Daoy (cell line): Measurements from ENCODE around the gene IGFL2. TPM values are rescaled to one million over a fixed set of nuclear protein-coding genes. Genes with fewer than 3 reads are reported as not detected.
"Not testable (repeated sequence)": the region's sequence is repeated elsewhere in the genome, so short reads cannot be mapped to it uniquely, and the experiment has no call there.

ENCODE experiments used
- DNase-seq: peaks from one replicate; pipeline ENCODE4 v3.0.0-alpha.2; 2015; ENCODE audit warnings: low read depth
- total RNA-seq: library from RNA; depleted of rRNA; stranded (reverse); fragments of >200 nt; shearing (Covaris generic); gene quantifications from 2 replicates; pipeline ENCODE4 v1.2.3, GENCODE V29; 2014

Gene IGFL2
- total RNA-seq, 1 experiment from 2014 or later = not detected

DNA sequence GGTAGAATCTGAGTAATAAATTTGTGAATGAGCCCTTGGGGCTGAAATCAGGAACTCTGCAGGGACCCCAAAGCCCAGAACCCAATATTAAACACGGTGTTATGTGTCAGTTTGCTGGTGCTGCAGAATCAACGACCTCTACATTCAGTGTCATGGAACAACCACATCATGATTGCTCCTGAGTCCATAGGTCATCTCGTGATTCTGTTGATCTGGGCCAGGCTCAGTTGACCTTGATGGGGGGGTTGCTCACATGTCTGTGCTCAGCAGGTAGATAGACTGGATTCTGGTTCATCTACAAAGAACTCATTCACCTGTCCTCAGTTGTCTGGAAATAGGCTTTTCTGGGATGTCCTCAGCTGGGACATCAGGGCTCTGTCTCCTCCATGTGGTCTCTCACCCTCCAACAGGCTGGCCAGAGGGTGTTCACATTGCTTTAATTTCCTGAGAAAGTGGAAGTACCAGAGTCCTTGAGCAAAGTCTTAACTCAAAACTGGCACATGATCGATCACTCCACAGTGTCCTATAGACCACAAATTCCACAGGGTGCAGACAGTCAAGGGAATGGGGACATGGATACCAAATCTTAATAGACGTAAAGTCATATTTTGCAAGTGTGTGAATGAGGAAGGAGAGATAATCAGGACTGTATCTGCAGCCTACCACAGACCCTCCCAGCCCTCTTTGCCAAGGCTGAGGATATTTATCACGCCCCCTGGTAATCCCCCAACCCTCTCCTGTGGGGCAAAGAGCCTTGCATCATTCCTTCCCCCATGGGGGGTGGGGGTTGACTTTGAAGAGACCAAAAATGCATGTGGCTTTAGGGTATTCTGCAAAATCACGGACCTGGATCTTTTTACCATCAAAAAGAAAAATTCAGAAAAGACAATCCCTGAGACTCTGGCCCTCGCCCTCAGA, 42.2 kb downstream of the IGFL2 start:
- no peak for DNase-seq

GRCh38 chr19:46191356-46191755, 43.3 kb downstream of the IGFL2 start:
- no peak for DNase-seq

GRCh38 chr19:46191972-46192371, 43.9 kb downstream of the IGFL2 start:
- DNase-seq = no peak

GRCh38 chr19:46192626-46192991, 44.6 kb downstream of the IGFL2 start:
- not testable (repeated sequence) for DNase-seq

DNA sequence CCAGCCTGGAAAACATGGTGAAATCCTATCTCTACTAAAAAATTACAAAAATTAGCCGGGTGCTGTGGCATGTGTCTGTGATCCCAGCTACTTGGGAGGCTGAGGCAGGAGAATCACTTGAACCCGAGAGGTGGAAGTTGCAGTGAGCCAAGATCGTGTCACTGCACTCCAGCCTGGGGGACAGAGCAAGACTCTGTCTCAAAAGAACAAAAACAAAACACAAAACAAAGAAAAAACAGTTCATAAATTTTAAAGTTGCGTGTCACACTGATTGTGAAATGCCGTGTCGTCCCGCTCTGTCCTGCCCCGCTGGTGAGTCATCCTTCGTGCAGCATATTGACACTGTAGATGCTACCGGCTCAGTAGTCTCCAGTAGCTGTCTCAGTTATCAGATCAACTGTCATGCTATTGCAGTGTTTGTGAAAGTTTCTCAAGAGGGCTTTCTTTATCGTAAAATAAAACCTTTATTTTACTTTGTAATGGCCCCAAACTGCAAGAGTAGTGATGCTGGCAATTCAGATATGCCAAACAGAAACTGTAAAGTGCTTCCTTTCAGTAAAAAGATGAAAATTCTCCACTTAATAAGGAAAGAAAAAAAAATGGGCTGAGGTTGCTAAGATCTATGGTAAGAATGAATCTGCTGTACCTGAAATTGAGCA, 45.1 kb downstream of the IGFL2 start:
- peak; percentile 78 for DNase-seq

DNA sequence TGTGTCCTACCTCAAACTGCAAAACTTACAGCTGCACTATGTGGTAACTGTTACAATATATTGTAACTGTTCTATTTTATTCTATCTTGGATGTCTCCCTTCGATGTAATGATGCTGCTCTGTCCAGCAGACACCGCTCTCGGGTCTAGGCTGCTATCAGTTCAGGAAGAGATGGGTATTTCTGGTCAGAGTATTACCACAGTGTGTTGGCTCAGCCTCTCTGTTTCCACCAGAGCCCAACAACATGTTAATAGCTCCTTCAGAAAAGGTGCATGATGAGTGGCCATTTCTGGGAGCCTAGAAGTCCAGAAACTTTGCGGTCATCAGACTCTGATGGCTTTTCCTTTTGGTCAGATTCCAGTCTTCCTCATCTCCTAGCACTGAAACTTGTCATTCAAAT, 45.6 kb downstream of the IGFL2 start:
- no peak for DNase-seq

DNA sequence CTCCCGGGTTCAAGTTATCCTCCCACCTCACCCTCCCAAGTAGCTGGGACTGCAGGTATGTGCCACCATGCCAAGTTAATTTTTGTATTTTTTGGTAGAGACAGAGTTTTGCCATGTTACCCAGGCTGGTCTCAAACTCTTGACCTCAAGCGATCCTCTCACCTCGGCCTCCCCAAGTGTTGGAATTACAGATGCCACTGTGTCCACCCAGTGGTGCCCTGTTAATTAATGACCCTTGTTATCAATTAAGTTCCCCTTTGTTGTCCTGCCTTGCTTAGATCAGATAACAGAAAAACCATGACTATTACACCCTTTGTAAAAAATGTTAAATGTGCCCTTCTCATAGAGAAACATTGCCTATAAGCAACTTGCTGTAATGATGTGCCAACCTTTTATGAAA, 47.1 kb downstream of the IGFL2 start:
- DNase-seq = no peak

DNA sequence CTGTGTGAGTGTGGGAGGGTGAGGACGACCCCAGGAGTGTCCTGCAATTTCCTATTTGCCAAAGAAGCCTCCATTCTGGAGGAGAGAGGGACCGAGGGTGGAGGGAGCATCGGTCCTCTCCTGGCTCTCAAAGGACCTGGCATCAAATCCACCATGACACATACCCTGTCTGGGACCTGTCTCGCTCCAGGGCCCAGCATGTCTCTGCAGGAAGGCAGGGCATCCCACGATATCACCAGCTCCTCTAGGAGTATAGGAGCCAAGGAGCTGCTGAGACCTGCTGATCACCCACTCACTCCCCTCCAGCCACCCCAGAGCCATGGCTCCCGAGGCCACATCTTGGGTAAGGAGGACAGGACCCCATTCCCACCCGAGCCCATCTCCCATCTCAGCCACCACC, 47.9 kb downstream of the IGFL2 start:
- not testable (repeated sequence) for DNase-seq

- no peak for DNase-seq
Measured at GRCh38 chr19:46196410-46197124, 48.5 kb downstream of the IGFL2 start.

DNA sequence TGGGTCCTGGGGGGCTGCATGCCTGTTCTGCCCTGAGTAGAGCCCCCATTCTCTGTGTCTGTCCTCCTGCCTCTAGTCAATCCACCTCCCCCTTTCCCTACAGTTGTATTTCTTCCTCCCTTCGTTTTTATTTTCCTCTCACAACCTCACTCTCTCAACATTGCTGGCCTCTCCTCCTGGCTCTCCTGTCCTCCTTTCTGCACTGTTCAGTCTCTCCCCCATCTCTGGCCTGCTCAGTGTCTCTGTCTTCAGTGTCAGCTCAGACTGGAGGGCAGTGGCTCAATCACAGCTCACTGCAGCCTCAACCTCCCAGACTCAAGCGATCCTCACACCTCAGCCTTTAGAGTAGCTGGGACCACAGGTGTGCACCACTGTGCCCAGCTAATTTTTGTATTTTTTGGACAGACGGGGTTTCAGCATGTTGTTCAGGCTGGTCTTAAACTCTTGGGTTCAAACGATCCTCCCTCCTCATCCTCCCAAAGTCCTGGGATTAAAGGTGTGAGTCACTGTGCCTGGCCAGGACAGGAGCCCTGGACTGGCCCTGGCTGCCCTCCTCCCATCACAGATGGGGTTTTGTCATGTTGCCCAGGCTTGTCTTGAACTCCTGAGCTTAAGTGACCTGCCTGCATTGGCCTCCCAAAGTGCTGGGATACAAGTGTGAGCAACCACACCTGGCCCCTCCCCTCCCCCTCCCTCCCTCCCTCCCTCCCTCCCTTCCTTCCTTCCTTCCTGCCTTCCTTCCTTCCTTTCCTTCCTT, 49.5 kb downstream of the IGFL2 start:
- no peak for DNase-seq

GRCh38 chr19:46198756-46199155, 50.7 kb downstream of the IGFL2 start:
- peak; percentile 37 for DNase-seq

DNA sequence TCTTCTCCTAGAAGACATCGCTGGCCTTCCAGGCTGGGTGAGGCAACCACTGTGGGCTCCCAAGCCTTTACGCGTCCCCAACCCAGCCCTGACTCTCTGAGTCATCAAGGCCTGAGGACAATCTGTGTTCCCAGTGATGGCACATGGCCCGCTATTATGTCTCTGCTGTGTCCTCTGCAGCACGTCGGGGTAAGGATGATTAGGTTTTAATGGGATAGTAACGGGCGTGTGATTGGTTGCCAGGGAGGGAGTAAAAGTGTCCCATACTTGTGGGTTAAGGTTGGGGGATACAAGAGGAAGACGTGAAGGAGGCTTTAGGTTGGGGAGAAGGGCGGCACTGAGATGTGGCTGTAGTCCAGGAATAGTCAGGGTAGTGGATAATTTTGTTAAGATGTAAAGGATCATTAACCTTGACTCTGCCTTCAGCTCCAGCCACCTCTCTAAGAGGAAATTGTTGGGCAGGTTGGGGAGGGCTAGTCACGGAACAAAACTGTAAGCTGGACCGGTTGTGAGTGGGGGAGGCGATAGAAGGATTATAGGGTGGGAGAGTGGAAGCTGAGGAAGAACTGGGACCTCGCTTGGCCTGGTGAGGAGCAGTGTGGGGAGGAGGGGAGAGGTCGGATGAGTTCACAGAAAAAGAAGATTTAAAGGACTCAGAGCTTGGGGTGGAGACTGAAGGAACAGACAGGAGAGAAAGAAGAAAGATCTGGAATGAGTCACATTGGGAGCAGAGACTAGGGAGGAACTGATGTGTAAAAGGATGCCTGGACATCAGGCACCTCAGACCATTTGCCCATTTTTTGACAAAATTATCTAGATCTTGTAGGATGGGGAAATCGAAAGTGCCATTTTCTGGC, 53.6 kb downstream of the IGFL2 start:
- no peak for DNase-seq

- DNase-seq = no peak
Measured at GRCh38 chr19:46202426-46202825, 54.4 kb downstream of the IGFL2 start.

- DNase-seq = no peak
Measured at GRCh38 chr19:46202872-46203860, 55.1 kb downstream of the IGFL2 start.

GRCh38 chr19:46204008-46204407, 56.0 kb downstream of the IGFL2 start:
- DNase-seq = no peak

- no peak for DNase-seq
Measured at GRCh38 chr19:46205183-46205984, 57.3 kb downstream of the IGFL2 start.

DNA sequence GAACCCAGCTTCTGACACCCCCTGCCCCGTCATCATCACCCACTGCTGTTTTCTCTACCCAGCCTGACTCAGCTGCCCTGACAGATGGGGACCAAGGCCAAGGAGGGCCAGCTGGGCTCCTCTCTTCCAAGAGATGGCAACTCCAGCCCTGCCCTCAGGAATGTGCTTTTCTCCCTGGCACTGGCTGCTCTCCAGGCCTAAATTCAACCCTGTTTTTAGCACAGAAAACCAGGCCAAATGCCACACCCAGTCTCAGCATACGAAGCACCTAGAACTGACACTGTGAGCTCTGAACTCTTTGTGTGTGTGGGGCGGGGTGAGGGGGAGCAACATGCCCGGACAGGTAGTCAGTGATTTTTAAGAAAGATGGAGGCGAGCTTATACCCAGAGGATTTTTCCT, 58.1 kb downstream of the IGFL2 start:
- DNase-seq = no peak

DNA sequence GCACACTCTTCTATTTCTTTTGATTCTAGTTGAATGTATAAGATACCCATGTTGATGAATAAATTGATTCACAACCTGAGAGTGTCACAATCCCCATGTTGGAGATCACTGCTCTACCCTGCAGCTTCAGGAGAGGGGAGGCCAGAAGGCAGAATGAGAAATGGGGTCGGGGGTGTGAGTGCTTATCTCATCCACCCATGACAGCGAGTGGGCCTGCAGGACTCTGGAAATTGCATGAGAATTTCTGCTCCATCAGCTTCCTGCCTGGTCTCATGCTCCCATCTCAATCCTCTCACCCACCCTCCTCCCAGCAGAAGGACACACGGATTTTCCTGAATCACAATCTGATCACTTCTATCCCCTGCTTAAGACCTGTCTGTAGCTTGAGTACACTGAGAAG, 58.6 kb downstream of the IGFL2 start:
- no peak for DNase-seq

DNA sequence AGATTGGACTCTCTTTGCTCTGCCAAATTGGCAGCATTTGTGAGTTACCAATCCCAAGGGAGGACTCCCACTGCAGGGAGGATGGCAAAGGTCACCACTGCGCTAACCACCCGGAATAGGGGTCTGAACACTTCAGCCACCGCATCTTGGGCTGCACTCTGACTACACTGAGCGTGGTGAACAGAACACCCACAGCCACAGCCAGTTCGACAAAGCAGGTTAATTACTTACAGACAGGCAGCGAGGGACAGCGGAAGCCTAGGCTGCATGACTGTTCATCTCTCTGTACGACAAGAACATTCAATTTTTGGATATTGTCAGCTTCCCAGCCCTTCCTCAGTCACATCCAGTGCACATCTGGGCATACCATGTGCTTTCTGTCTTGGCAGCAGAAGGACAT, 59.8 kb downstream of the IGFL2 start:
- DNase-seq = not testable (repeated sequence)
